Measurements from ENCODE around the gene SPEN.

DNA sequence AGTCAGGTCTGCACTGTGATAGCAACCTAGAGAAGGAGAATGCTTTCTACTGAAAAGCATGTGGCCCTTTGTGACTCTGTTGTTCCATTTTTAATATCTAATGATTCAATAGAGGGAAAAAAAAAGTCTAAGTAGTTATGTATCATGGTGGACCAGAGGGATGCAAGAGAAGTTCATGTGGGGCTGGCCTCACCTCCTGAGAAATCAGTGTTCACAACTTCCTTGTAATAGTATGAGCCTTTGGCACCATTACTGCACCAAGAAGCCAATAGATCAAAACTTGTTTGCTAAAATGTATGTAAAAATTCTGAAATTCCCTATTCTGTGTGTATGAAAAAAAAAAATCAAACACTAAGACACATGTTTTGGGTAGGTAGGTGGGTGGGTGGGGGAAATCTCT, 123.4 kb downstream of the SPEN start:
- TF ChIP-seq, protein P1, sequence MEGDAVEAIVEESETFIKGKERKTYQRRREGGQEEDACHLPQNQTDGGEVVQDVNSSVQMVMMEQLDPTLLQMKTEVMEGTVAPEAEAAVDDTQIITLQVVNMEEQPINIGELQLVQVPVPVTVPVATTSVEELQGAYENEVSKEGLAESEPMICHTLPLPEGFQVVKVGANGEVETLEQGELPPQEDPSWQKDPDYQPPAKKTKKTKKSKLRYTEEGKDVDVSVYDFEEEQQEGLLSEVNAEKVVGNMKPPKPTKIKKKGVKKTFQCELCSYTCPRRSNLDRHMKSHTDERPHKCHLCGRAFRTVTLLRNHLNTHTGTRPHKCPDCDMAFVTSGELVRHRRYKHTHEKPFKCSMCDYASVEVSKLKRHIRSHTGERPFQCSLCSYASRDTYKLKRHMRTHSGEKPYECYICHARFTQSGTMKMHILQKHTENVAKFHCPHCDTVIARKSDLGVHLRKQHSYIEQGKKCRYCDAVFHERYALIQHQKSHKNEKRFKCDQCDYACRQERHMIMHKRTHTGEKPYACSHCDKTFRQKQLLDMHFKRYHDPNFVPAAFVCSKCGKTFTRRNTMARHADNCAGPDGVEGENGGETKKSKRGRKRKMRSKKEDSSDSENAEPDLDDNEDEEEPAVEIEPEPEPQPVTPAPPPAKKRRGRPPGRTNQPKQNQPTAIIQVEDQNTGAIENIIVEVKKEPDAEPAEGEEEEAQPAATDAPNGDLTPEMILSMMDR (IDR thresholded peaks at IDR 0.05; ENCODE audit: low read length) = no peak
- no peak for TF ChIP-seq EZH2 (optimal IDR thresholded peaks at IDR 0.05; ENCODE audit: low read depth, low read length)
- TF ChIP-seq EZH2phosphoT487 (IDR thresholded peaks at IDR 0.05; ENCODE audit: low read length) = no peak

Measured in MM.1S (cell line).